Neuron (in vitro differentiated cells): ENCODE measurements around the gene DNAJB5.

ENCODE experiments used
- H2AFZ ChIP-seq: one replicate; pipeline ENCODE4 v1.6.1; 2013; ENCODE audit warnings: low read depth, mild to moderate bottlenecking, inconsistent platforms, low read length, moderate library complexity
- H3K27me3 ChIP-seq: one replicate; pipeline ENCODE4 v1.6.1; 2013; ENCODE audit warnings: low read length; ENCODE audit not compliant: insufficient read depth
- H3K36me3 ChIP-seq: one replicate; pipeline ENCODE4 v1.6.1; 2013; ENCODE audit warnings: low read length; ENCODE audit not compliant: insufficient read depth
- H3K4me1 ChIP-seq: one replicate; pipeline ENCODE4 v1.6.1; 2013; ENCODE audit warnings: low read length; ENCODE audit not compliant: insufficient read depth
- H3K4me3 ChIP-seq: 2 replicates; pipeline ENCODE4 v1.5.1; 2013; ENCODE audit warnings: mild to moderate bottlenecking, low read length, moderate library complexity
- H3K9me3 ChIP-seq: one replicate; pipeline ENCODE4 v1.6.1; 2013; ENCODE audit warnings: low read length

Gene DNAJB5

DNA sequence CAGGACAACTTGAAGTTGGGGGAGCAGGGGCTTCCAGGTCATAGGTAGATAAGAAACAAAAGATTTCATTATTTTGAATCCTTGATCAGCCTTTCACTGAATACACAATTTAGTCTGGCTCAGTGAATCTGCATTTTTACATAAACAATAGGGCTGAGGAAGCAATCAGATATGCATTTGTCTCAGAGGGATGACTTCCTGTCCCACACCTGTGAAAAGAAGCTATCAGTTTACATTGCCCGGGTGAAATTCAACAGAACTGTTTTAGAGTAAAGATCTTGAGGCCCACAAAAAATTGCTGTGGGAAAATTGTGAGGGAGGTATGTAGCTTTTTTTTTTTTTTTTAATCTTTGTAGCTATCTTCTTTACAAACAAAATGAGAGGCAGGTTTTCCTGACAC lies 38.3 kb downstream of the DNAJB5 start:
- Histone ChIP-seq H2AFZ (no peak overlapping the region), H3K4me3 (no peak overlapping the region), H3K36me3 (peaks cover 9% of the 10 kb centered on the region), H3K9me3 (peaks cover 6% of the 10 kb centered on the region), H3K4me1 (no peaks in the 10 kb centered on the region), H3K27me3 (no peaks in the 10 kb centered on the region)

DNA sequence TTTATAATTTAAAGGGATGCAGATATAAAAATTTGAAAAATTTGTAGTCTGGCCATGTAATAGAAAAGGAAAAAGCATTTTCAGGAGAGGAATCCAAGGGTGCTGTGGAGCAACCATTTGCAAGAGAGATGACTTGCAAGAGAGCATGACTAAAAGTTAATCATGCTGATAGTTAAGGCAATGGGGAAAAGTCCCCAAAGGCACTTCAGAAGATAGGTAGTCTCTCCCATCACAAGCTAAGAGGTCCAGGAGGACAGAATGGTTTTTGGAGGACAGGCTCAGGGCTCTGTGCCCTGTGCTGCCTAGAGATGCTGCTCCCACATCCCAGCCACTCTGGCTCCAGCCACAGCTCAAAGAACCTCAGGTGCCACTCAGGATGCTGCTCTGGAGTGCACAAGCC lies 38.8 kb downstream of the DNAJB5 start:
- H2AFZ ChIP-seq: no peak overlapping the region
- H3K36me3 ChIP-seq: peaks cover 9% of the 10 kb centered on the region
- H3K4me3 ChIP-seq: no peak overlapping the region
- no peaks in the 10 kb centered on the region for H3K27me3 ChIP-seq
- peaks cover 6% of the 10 kb centered on the region for H3K9me3 ChIP-seq
- H3K4me1 ChIP-seq: no peaks in the 10 kb centered on the region

GRCh38 chr9:35029241-35029640 lies 39.7 kb downstream of the DNAJB5 start:
- H3K4me3 ChIP-seq: no peak overlapping the region
- H2AFZ ChIP-seq: no peak overlapping the region
- H3K27me3 ChIP-seq: no peaks in the 10 kb centered on the region
- no peaks in the 10 kb centered on the region for H3K4me1 ChIP-seq
- H3K36me3 ChIP-seq: peaks cover 9% of the 10 kb centered on the region
- H3K9me3 ChIP-seq: peaks cover 6% of the 10 kb centered on the region

GRCh38 chr9:35029852-35030251 lies 40.3 kb downstream of the DNAJB5 start:
- no peak overlapping the region for H2AFZ ChIP-seq
- peaks cover 6% of the 10 kb centered on the region for H3K9me3 ChIP-seq
- no peaks in the 10 kb centered on the region for H3K27me3 ChIP-seq
- peaks cover 9% of the 10 kb centered on the region for H3K36me3 ChIP-seq
- no peaks in the 10 kb centered on the region for H3K4me1 ChIP-seq
- H3K4me3 ChIP-seq: no peak overlapping the region

DNA sequence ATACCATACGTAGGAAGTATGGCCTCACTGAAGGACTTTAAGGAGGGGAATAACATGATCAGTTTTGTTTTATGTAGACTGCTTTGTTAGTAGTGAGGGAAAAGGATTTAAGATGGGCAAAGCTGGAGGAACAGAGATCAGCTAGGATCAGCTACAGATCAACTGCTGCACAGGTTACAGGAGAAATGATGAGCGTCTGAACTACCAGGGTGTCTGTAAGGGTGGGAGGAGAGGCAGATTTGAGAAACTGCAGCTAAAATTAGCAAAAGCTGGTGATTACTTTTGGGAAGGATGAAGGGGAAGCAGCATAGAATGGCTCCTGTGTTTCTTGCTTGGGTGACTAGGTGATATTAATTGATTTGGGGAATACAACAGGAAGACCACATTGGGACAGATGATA lies 43.6 kb downstream of the DNAJB5 start:
- Histone ChIP-seq H3K9me3 (peaks cover 6% of the 10 kb centered on the region), H3K4me3 (no peak overlapping the region), H3K36me3 (peaks cover 14% of the 10 kb centered on the region), H2AFZ (no peak overlapping the region), H3K4me1 (no peaks in the 10 kb centered on the region), H3K27me3 (no peaks in the 10 kb centered on the region)

- Histone ChIP-seq H3K36me3 (peaks cover 16% of the 10 kb centered on the region), H3K9me3 (peaks cover 2% of the 10 kb centered on the region), H3K4me3 (no peak overlapping the region), H3K4me1 (no peaks in the 10 kb centered on the region), H2AFZ (no peak overlapping the region), H3K27me3 (no peaks in the 10 kb centered on the region)
These were observed 46.5 kb downstream of the DNAJB5 start for GRCh38 chr9:35035851-35036701.

DNA sequence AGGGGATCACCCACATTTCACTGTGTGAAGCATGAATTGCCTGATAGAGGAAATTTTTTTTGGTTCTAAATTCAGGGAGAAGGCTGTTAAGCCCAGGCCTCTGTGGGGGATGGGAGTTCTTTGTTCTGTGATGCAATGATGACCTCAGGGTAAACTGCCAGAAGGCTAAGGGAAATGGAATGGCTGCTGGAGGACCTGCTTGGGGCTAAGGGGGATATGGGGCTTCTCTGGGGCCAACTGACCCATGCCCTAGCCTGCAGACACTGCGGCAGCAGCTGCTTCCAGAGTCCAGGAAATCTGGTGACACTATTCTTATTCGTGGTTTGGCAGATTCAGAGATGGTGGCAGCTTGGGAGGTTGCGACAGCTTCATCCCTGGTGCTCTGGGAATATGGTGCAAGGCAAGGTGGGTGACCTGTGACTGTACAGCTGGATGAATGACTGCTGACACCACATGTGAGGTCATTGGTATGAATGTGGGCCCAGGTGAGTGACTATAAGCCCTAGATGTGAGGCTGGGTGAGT lies 52.6 kb downstream of the DNAJB5 start:
- H3K4me1 ChIP-seq: no peaks in the 10 kb centered on the region
- no peak overlapping the region for H3K4me3 ChIP-seq
- H3K9me3 ChIP-seq: no peaks in the 10 kb centered on the region
- H3K27me3 ChIP-seq: no peaks in the 10 kb centered on the region
- H3K36me3 ChIP-seq: peaks cover 36% of the 10 kb centered on the region
- H2AFZ ChIP-seq: no peak overlapping the region

DNA sequence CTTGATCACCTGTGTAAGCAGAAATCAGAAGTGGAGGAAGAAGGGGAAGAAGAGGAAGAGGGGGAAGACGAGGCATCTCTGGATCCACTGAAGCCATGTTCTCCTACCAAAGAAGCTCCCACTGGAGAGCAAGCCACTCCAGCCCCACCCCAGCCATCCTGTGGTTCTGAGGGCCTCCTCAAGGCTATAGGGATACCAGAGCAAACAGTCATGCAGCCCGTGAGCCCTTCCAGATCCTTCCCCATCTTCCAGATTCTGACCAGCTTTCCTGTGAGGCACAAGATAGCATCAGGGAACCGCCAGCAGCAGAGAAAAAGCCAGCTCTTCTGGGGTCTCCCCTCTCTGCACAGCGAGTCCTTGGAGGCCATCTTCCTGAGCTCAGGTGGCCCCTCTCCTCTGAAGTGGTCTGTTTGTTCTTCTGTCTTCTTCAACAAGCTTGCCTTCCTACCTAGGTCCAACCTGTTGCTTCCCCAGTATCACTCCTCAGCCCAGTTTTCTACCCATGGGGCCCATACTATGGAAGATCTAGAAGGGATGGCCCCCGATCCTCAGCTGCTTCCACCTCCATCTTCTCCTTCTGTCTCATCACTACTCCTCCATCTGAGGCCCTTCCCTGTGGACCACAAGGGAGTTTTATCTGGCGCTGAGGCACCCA lies 53.5 kb downstream of the DNAJB5 start:
- Histone ChIP-seq H3K9me3 (no peaks in the 10 kb centered on the region), H2AFZ (no peak overlapping the region), H3K4me1 (no peaks in the 10 kb centered on the region), H3K27me3 (no peaks in the 10 kb centered on the region), H3K36me3 (peaks cover 38% of the 10 kb centered on the region), H3K4me3 (no peak overlapping the region)

DNA sequence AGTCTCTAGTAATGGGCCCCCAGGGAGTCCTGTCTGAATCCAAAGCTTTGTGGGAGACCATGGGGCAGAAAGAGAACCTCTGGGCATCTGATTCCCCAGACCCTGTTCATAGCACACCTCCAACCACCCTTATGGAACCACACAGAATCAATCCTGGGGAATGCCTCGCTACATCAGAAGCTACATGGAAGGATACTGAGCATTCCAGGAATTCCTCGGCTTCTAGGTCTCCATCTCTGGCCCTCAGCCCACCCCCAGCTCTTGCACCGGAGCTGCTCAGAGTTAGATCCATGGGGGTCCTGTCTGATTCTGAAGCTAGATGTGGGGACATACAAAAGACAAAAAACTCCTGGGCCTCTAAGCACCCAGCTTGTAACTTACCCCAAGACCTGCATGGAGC lies 54.5 kb downstream of the DNAJB5 start:
- Histone ChIP-seq H3K4me1 (no peaks in the 10 kb centered on the region), H3K9me3 (no peaks in the 10 kb centered on the region), H2AFZ (no peak overlapping the region), H3K27me3 (no peaks in the 10 kb centered on the region), H3K4me3 (no peak overlapping the region), H3K36me3 (peaks cover 36% of the 10 kb centered on the region)
